GM23248 (cell line): ENCODE measurements around the gene TSPEAR.

Experiments
- EZH2 ChIP-seq: fragments of 200-600 bp; sonication (generic); IDR thresholded peaks from 2 replicates; pipeline ENCODE4 v1.6.1; 2018; ENCODE audit warnings: antibody characterized with exemption, mild to moderate bottlenecking; ENCODE audit not compliant: insufficient read depth, poor library complexity, severe bottlenecking
- EZH2phosphoT487 ChIP-seq: fragments of 200-600 bp; sonication (generic); IDR thresholded peaks from 2 replicates; pipeline ENCODE4 v1.6.1; 2018; ENCODE audit warnings: antibody characterized with exemption, moderate library complexity, mild to moderate bottlenecking, low read depth; ENCODE audit not compliant: insufficient read depth

GRCh38 chr21:44653123-44653522, 58.2 kb downstream of the TSPEAR start:
- TF ChIP-seq EZH2 = no peak
- no peak for TF ChIP-seq EZH2phosphoT487
